GM12878 (cell line): ENCODE data around the gene TNK2. TPM values are rescaled to one million over a fixed set of nuclear protein-coding genes. Genes with fewer than 3 reads are reported as not detected.

Experiments used
- ATAC-seq: fragments of 200-7000 bp; cut with Tn5 transposase; 3 replicates; pipeline ENCODE4 v1.9.1; 2020; ENCODE audit warnings: mild to moderate bottlenecking, moderate library complexity
- BruUV-seq: library from RNA; stranded (reverse); fragments of 400-500 nt; replicated peaks from 2 replicates; lab custom pipeline; 2021; lab: Mats Ljungman, UMichigan
- CTCF ChIA-PET: fragments of 300-600 bp; sonication (Branson Sonifier 250); formaldehyde crosslinking; extraction: SDS; loops from one replicate; lab custom pipeline; 2021; ENCODE audit warnings: inconsistent platforms; lab: Yijun Ruan, JAX
- POLR2A ChIA-PET: fragments of 350-600 bp; formaldehyde crosslinking; extraction: SDS; loops from one replicate; lab custom pipeline; 2021; ENCODE audit warnings: inconsistent platforms; lab: Charles Lee
- RAD21 ChIA-PET: fragments of 300-600 bp; sonication (Branson Sonifier 250); formaldehyde crosslinking; loops from one replicate; lab custom pipeline; 2023; ENCODE audit warnings: antibody characterized with exemption; ENCODE audit not compliant: unreplicated experiment; lab: Charles Lee
- SMC1A ChIA-PET: fragments of 300-600 bp; sonication (Branson Sonifier 250); formaldehyde crosslinking; loops from one replicate; lab custom pipeline; 2023; ENCODE audit not compliant: unreplicated experiment, uncharacterized antibody; lab: Charles Lee
- DNase-seq: peaks from one replicate; pipeline ENCODE4 v3.0.0-alpha.2; 2011; ENCODE audit warnings: low read depth, low spot score
- FAIRE-seq: peaks from 3 replicates; lab custom pipeline; 2011; peaks lifted over from hg19 to GRCh38; lab: Jason Lieb, UNC
- H2AFZ ChIP-seq: 2 replicates; pipeline ENCODE4 v1.6.0; 2011; ENCODE audit warnings: low read depth, low read length, control low read depth; ENCODE audit not compliant: control insufficient read depth
- H3K27ac ChIP-seq: 2 replicates; pipeline ENCODE4 v1.5.1; 2011; ENCODE audit warnings: control low read depth; ENCODE audit not compliant: control insufficient read depth, insufficient read depth
- H3K27me3 ChIP-seq, 2 experiments: replicated peaks in 1 of 2; 2 replicates each; pipeline versions ENCODE4 v1.6.0 to v1.6.1; 2011; ENCODE audit warnings: low read length in 1 of 2; ENCODE audit not compliant: control insufficient read depth in 2 of 2, insufficient read depth in 2 of 2
- H3K36me3 ChIP-seq, 2 experiments: 2 replicates each; pipeline ENCODE4 v1.5.1; 2011; ENCODE audit warnings: low read length in 1 of 2; ENCODE audit not compliant: control insufficient read depth in 2 of 2, insufficient read depth in 2 of 2
- H3K4me1 ChIP-seq: 2 replicates; pipeline ENCODE4 v1.6.1; 2011; ENCODE audit warnings: mild to moderate bottlenecking, low read length, moderate library complexity, mixed read lengths; ENCODE audit not compliant: control insufficient read depth, insufficient read depth
- H3K4me2 ChIP-seq: 2 replicates; pipeline ENCODE4 v1.6.0; 2011; ENCODE audit warnings: control low read depth; ENCODE audit not compliant: control insufficient read depth, insufficient read depth
- H3K4me3 ChIP-seq: fragments of 200-600 bp; sonication (generic); 2 replicates; pipeline ENCODE4 v1.5.1; 2016
- H3K79me2 ChIP-seq: 2 replicates; pipeline ENCODE4 v1.6.0; 2011; ENCODE audit warnings: low read length; ENCODE audit not compliant: control insufficient read depth, insufficient read depth
- H3K9ac ChIP-seq: 2 replicates; pipeline ENCODE4 v1.8.0; 2011; ENCODE audit warnings: low read length, control low read depth, mixed read lengths; ENCODE audit not compliant: control insufficient read depth, insufficient read depth
- H3K9me3 ChIP-seq: replicated peaks from 3 replicates; pipeline ENCODE4 v1.5.1; 2011; ENCODE audit warnings: mild to moderate bottlenecking, low read length; ENCODE audit not compliant: control insufficient read depth, insufficient read depth
- H4K20me1 ChIP-seq: 2 replicates; pipeline ENCODE4 v1.6.0; 2011; ENCODE audit not compliant: control insufficient read depth, insufficient read depth
- BCL11A ChIP-seq: IDR thresholded peaks from 2 replicates; pipeline ENCODE4 v1.6.1; 2011; ENCODE audit warnings: low read depth, low read length
- BCLAF1 ChIP-seq: fragments of 450-650 bp; IDR thresholded peaks from 2 replicates; pipeline ENCODE4 v1.6.1; 2017; ENCODE audit warnings: antibody characterized with exemption, mild to moderate bottlenecking, moderate library complexity
- CEBPB ChIP-seq, 2 experiments: fragments of 150-350 bp in 1 of 2; IDR thresholded peaks; 2 replicates each; pipeline ENCODE4 v1.6.1; 2012 to 2014; ENCODE audit warnings: low read depth in 2 of 2, low read length in 2 of 2, borderline replicate concordance in 1 of 2, inconsistent platforms in 1 of 2
- CHD4 ChIP-seq: fragments of 200-600 bp; sonication (generic); IDR thresholded peaks from 2 replicates; pipeline ENCODE4 v1.6.1; 2016; ENCODE audit warnings: mild to moderate bottlenecking
- ETV6 ChIP-seq, 2 experiments: fragments of 450-650 bp in 1 of 2; IDR thresholded peaks in 1 of 2; conservative IDR thresholded peaks in 1 of 2; 2 replicates each; pipeline ENCODE4 v1.6.1; 2014; ENCODE audit warnings: antibody characterized with exemption in 1 of 2, borderline replicate concordance in 1 of 2, low read depth in 1 of 2, mild to moderate bottlenecking in 1 of 2, moderate library complexity in 1 of 2
- HCFC1 ChIP-seq: fragments of 150-350 bp; IDR thresholded peaks from 2 replicates; pipeline ENCODE4 v1.6.1; 2014; ENCODE audit warnings: low read length
- MEF2B ChIP-seq: fragments of 450-650 bp; IDR thresholded peaks from 2 replicates; pipeline ENCODE4 v1.6.1; 2018; ENCODE audit warnings: mild to moderate bottlenecking, moderate library complexity; ENCODE audit not compliant: partially characterized antibody, poor library complexity, severe bottlenecking
- NR2F1 ChIP-seq: fragments of 450-650 bp; conservative IDR thresholded peaks from 2 replicates; pipeline ENCODE4 v1.6.1; 2017; ENCODE audit warnings: mild to moderate bottlenecking
- SPI1 ChIP-seq: IDR thresholded peaks from 2 replicates; pipeline ENCODE4 v1.6.1; 2011; ENCODE audit warnings: low read depth, mild to moderate bottlenecking, low read length, moderate library complexity, borderline replicate concordance; ENCODE audit not compliant: insufficient read depth
- SUPT20H ChIP-seq: IDR thresholded peaks from 2 replicates; pipeline ENCODE4 v1.6.1; 2011; ENCODE audit warnings: low read depth, mild to moderate bottlenecking, low read length, moderate library complexity, borderline replicate concordance; ENCODE audit not compliant: control insufficient read depth
- ZNF207 ChIP-seq: fragments of 450-650 bp; IDR thresholded peaks from 2 replicates; pipeline ENCODE4 v1.6.1; 2014; ENCODE audit warnings: antibody characterized with exemption, mild to moderate bottlenecking, borderline replicate concordance
- ZNF274 ChIP-seq: IDR thresholded peaks from one replicate; pipeline ENCODE4 v1.8.0; 2011; ENCODE audit not compliant: insufficient read length, insufficient read depth
- ZNF384 ChIP-seq: IDR thresholded peaks from 2 replicates; pipeline ENCODE4 v1.6.1; 2012; ENCODE audit warnings: low read depth, mild to moderate bottlenecking, low read length, improper control_type of control experiment, borderline replicate concordance
- WGBS: methylation state at CpG from one replicate; pipeline ENCODE4 v1.1.6; 2016; ENCODE audit warnings: low lambda C conversion rate; ENCODE audit not compliant: insufficient replicate concordance, insufficient coverage; ENCODE audit errors: missing lambda C conversion rate; 5-methylcytosine and 5-hydroxymethylcytosine counted together
- in situ Hi-C: fragments of 300-500 bp; cut with MboI; formaldehyde crosslinking; loops from 9 replicates; pipeline ENCODE4 v1.14.3; 2018; ENCODE audit warnings: mixed read lengths
- intact Hi-C: fragments of 100-400 bp; cut with micrococcal nuclease; formaldehyde crosslinking; loops from one replicate; pipeline ENCODE4 v1.14.2; 2022; ENCODE audit not compliant: unreplicated experiment
- polyA plus RNA-seq, 11 experiments: library from polyadenylated mRNA; depleted of rRNA in 4 of 11; unstranded in 6 of 11; stranded (reverse) in 5 of 11; fragments of >200 nt; fragmentation: Nextera tagmentation in 4 of 11; fragmentation: Illumina TruSeq in 1 of 11; extraction: Ambion mirVana in 4 of 11; extraction: Trizol in 1 of 11; gene quantifications; 1 replicate in 1 of 11; 2 replicates in 10 of 11; pipeline versions ENCODE4 v1.2.1 to v1.2.3, GENCODE V29; 2011 to 2016; ENCODE audit warnings: inconsistent platforms in 2 of 11, missing spikeins in 2 of 11, low read depth in 1 of 11
- total RNA-seq, 4 experiments: library from RNA; depleted of rRNA in 3 of 4; stranded (reverse); fragments of >200 nt in 3 of 4; fragmentation: Illumina TruSeq in 1 of 4; extraction: Trizol in 1 of 4; gene quantifications; 2 replicates each; pipeline versions ENCODE4 v1.2.1 to v1.2.3, GENCODE V29; 2013 to 2021
- TF ChIP-seq, protein P1 (sequence below): IDR thresholded peaks from 2 replicates; pipeline ENCODE4 v1.6.1; 2011; ENCODE audit warnings: borderline replicate concordance, low read depth, mild to moderate bottlenecking, moderate library complexity, mixed read lengths, low read length; ENCODE audit not compliant: insufficient read depth; ENCODE audit errors: extremely low read length

The TNK2 gene
- total and polyA plus RNA-seq, 10 of the 15 experiments (the other 5 are each of a cell fraction or from before 2014, with no cell fraction given) = 0.13 to 47.8 (median 10.8) TPM

- H3K79me2 ChIP-seq = no peaks in the 10 kb centered on the region
- no peak for FAIRE-seq
- no peak for DNase-seq
- ChIA-PET POLR2A (no interaction called here), RAD21 (no interaction called here), CTCF (no interaction called here), SMC1A (no interaction called here)
- no peak overlapping the region for H3K9ac ChIP-seq
- no peak overlapping the region for H3K27ac ChIP-seq
- intact Hi-C loops (no loop called here), in situ Hi-C loops (loop anchor here (10.0 kb wide), 1 partner anchor 64 kb away; no protein-coding TSS in a partner anchor)
- no peak for ATAC-seq
- no peak overlapping the region for H2AFZ ChIP-seq
- TF ChIP-seq BCL11A = no peak
- TF ChIP-seq HCFC1 = no peak
- no TSS peak for BruUV-seq
- no peaks in the 10 kb centered on the region for H3K4me1 ChIP-seq
- H3K36me3 ChIP-seq = no peaks in the 10 kb centered on the region
- H3K4me2 ChIP-seq = no peak overlapping the region
- no peaks in the 10 kb centered on the region for H3K9me3 ChIP-seq
- H3K4me3 ChIP-seq = no peak overlapping the region
- H3K27me3 ChIP-seq = no peaks in the 10 kb centered on the region
- WGBS = 76% methylated on average over 21 of the region's 21 CpGs
- H4K20me1 ChIP-seq = no peaks in the 10 kb centered on the region
Measured at GRCh38 chr3:195818301-195818700, 90.0 kb downstream of the TNK2 start.

GRCh38 chr3:195817578-195818135, 90.7 kb downstream of the TNK2 start:
- CTCF ChIA-PET = no interaction called here

More at GRCh38 chr3:195817578-195818135, 90.7 kb downstream of the TNK2 start:
- Histone ChIP-seq H3K4me1 (no peaks in the 10 kb centered on the region), H3K27me3 (no peaks in the 10 kb centered on the region; a peak in 1 of 4 replicates), H3K27ac (no peak overlapping the region), H3K9ac (no peak overlapping the region), H3K79me2 (no peaks in the 10 kb centered on the region), H3K9me3 (no peaks in the 10 kb centered on the region), H2AFZ (no peak overlapping the region), H3K4me2 (no peak overlapping the region), H3K4me3 (no peak overlapping the region), H4K20me1 (no peaks in the 10 kb centered on the region), H3K36me3 (no peaks in the 10 kb centered on the region)
- RAD21 ChIA-PET = no interaction called here
- SMC1A ChIA-PET = no interaction called here
- intact Hi-C loops = no loop called here
- in situ Hi-C loops = loop anchor here (10.0 kb wide), 1 partner anchor 63 kb away; no protein-coding TSS in a partner anchor
- ATAC-seq (no peak), FAIRE-seq (no peak), DNase-seq (no peak)
- POLR2A ChIA-PET = no interaction called here
- WGBS = 51% methylated on average over 17 of the region's 17 CpGs
- TF ChIP-seq ZNF384 (no peak), CEBPB (IDR thresholded peaks at IDR 0.05; ENCODE audit: borderline replicate concordance in 1 of 2, low read depth in 2 of 2, low read length in 2 of 2) (no peak), ZNF207 (no peak), NR2F1 (no peak), ZNF274 (no peak), ETV6 (conservative IDR thresholded peaks at IDR 0.05 in 1 of 2, IDR thresholded peaks at IDR 0.05 in 1 of 2; ENCODE audit: borderline replicate concordance in 1 of 2, low read depth in 1 of 2) (no peak), CHD4 (no peak), SUPT20H (no peak), BCLAF1 (no peak), SPI1 (no peak), MEF2B (no peak)
- TF ChIP-seq, protein P1, sequence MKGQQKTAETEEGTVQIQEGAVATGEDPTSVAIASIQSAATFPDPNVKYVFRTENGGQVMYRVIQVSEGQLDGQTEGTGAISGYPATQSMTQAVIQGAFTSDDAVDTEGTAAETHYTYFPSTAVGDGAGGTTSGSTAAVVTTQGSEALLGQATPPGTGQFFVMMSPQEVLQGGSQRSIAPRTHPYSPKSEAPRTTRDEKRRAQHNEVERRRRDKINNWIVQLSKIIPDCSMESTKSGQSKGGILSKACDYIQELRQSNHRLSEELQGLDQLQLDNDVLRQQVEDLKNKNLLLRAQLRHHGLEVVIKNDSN = no peak
- BruUV-seq = no TSS peak
